RWPE2 (cell line): ENCODE data around the gene RGS17.

ENCODE experiments used
- ATAC-seq: fragments of 200-7000 bp; cut with Tn5 transposase; 3 replicates; pipeline ENCODE4 v1.9.1; 2021; ENCODE audit warnings: low read depth
- DNase-seq: peaks from one replicate; pipeline ENCODE4 v3.0.0-alpha.2; 2020; ENCODE audit warnings: low spot score
- H3K27ac ChIP-seq: fragments of 450-650 bp; 2 replicates; pipeline ENCODE4 v1.5.1; 2017; ENCODE audit warnings: mild to moderate bottlenecking; ENCODE audit not compliant: poor library complexity, severe bottlenecking
- H3K27me3 ChIP-seq: fragments of 250-450 bp; sonication (Bioruptor Pico); 2 replicates; pipeline ENCODE4 v1.5.1; 2021; ENCODE audit warnings: mild to moderate bottlenecking, moderate library complexity; ENCODE audit not compliant: insufficient read depth, poor library complexity, severe bottlenecking
- H3K36me3 ChIP-seq: fragments of 250-450 bp; sonication (Bioruptor Pico); 2 replicates; pipeline ENCODE4 v1.5.1; 2020; ENCODE audit warnings: low read depth, mild to moderate bottlenecking, moderate library complexity
- H3K4me1 ChIP-seq: fragments of 250-450 bp; sonication (Bioruptor Pico); 2 replicates; pipeline ENCODE4 v1.5.1; 2021; ENCODE audit warnings: mild to moderate bottlenecking, moderate library complexity; ENCODE audit not compliant: insufficient read depth, poor library complexity, severe bottlenecking
- H3K4me3 ChIP-seq: fragments of 250-450 bp; sonication (Bioruptor Pico); 2 replicates; pipeline ENCODE4 v1.5.1; 2021; ENCODE audit warnings: mild to moderate bottlenecking, moderate library complexity; ENCODE audit not compliant: severe bottlenecking
- H3K9me3 ChIP-seq: fragments of 250-450 bp; sonication (Bioruptor Pico); 2 replicates; pipeline ENCODE4 v1.5.1; 2021; ENCODE audit warnings: mild to moderate bottlenecking, moderate library complexity; ENCODE audit not compliant: severe bottlenecking
- CTCF ChIP-seq: fragments of 450-650 bp; IDR thresholded peaks from one replicate; pipeline ENCODE4 v1.5.1; 2017; ENCODE audit warnings: mild to moderate bottlenecking, moderate library complexity; ENCODE audit not compliant: poor library complexity, severe bottlenecking

RGS17 gene

GRCh38 chr6:153087436-153087835, 43.6 kb downstream of the RGS17 start:
- Histone ChIP-seq H3K4me1 (peaks cover 40% of the 10 kb centered on the region), H3K9me3 (peaks cover 2% of the 10 kb centered on the region), H3K36me3 (no peaks in the 10 kb centered on the region; the same call in 1 of the 2 replicates), H3K27me3 (no peaks in the 10 kb centered on the region), H3K4me3 (no peak overlapping the region), H3K27ac (no peak overlapping the region)
- no peak for TF ChIP-seq CTCF
- DNase-seq, result no peak
- no peak for ATAC-seq

- Histone ChIP-seq H3K36me3 (no peaks in the 10 kb centered on the region; the same call in 1 of the 2 replicates), H3K9me3 (peaks cover 2% of the 10 kb centered on the region), H3K27ac (no peak overlapping the region), H3K27me3 (no peaks in the 10 kb centered on the region), H3K4me1 (peaks cover 29% of the 10 kb centered on the region), H3K4me3 (no peak overlapping the region)
- no peak for ATAC-seq
- DNase-seq, result no peak
- TF ChIP-seq CTCF, result no peak
These were observed 44.7 kb downstream of the RGS17 start for GRCh38 chr6:153086225-153086990.

DNA sequence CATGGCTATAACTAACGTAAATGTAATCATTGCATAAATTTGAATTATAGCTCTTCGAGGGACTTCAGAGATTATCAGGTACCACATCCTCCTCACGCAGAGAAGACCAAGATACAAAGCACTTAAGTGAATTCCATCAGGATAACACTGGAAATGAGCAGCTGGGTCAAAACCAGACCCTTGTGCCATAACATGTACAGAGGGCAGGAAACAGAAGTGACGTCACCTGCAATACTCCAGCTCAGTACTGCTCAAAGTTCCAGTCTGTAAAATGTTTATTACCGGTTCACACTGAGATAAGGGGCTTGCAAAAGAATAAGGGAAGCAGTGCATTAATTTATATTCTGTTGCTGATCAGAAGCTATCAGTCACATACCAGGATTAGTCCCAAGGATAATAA, 45.8 kb downstream of the RGS17 start:
- Histone ChIP-seq H3K9me3 (peaks cover 2% of the 10 kb centered on the region), H3K27me3 (no peaks in the 10 kb centered on the region), H3K4me1 (peaks cover 18% of the 10 kb centered on the region), H3K27ac (no peak overlapping the region), H3K4me3 (no peak overlapping the region), H3K36me3 (no peaks in the 10 kb centered on the region; the same call in 1 of the 2 replicates)
- DNase-seq (no peak), ATAC-seq (no peak)
- no peak for TF ChIP-seq CTCF

- Histone ChIP-seq H3K4me3 (no peak overlapping the region), H3K36me3 (no peaks in the 10 kb centered on the region), H3K27me3 (no peaks in the 10 kb centered on the region), H3K27ac (no peak overlapping the region), H3K4me1 (peaks cover 9% of the 10 kb centered on the region), H3K9me3 (peaks cover 2% of the 10 kb centered on the region)
- no peak for DNase-seq
- TF ChIP-seq CTCF, result peak; percentile 10
- ATAC-seq, result peak; percentile 57; the same call in 1 of the 3 replicates
These were observed 46.7 kb downstream of the RGS17 start for GRCh38 chr6:153084393-153084792.

DNA sequence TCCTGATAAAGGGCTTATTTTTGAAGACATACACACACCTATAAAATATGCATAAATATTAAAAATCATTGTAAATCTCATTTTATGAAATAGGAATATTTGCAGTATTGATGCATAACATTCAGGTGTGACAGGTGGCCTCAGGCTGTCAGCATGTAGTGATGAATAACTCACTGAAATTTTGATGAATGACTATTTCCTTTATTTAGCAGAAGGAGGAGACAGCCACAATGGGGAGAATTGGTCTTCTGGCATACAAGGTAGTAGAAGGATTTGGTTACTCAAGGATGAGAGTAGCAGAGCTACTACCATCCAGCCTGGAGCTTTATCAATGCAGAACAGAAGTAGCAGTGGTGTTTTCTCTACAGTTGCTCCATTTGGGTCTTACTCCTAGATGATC, 47.2 kb downstream of the RGS17 start:
- ATAC-seq, result no peak
- Histone ChIP-seq H3K4me3 (no peak overlapping the region), H3K27ac (no peak overlapping the region), H3K9me3 (peaks cover 2% of the 10 kb centered on the region), H3K4me1 (peaks cover 4% of the 10 kb centered on the region), H3K36me3 (no peaks in the 10 kb centered on the region), H3K27me3 (no peaks in the 10 kb centered on the region)
- TF ChIP-seq CTCF, result no peak
- DNase-seq, result no peak
